Measurements from ENCODE around the gene ATP5MG. TPM values are rescaled to one million over a fixed set of nuclear protein-coding genes. Genes with fewer than 3 reads are reported as not detected.

The ATP5MG gene
- total and polyA plus RNA-seq, 2 of the 8 experiments (the other 6 are each of a cell fraction or from before 2014, with no cell fraction given), result 237 to 464 TPM

DNA sequence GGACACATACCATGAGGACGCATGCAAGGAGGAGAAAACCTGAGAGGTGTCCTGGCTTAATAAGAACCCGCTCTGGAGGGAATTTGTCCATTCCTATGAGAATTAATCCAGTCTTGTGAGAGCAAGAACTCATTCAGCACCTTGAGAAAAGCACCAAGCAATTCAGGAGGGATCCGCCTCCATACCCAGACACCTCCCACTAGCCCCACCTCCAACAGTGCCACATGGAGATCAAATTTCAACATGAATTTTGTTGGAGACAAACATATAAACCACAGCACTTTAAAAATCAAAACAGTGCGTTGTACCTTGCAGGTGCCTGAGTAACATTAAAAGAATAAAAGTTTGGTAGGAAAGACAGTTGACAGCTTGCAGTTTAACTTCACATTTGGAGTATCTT is 30.6 kb upstream of the ATP5MG start (continued):
- TF ChIP-seq, protein P1, sequence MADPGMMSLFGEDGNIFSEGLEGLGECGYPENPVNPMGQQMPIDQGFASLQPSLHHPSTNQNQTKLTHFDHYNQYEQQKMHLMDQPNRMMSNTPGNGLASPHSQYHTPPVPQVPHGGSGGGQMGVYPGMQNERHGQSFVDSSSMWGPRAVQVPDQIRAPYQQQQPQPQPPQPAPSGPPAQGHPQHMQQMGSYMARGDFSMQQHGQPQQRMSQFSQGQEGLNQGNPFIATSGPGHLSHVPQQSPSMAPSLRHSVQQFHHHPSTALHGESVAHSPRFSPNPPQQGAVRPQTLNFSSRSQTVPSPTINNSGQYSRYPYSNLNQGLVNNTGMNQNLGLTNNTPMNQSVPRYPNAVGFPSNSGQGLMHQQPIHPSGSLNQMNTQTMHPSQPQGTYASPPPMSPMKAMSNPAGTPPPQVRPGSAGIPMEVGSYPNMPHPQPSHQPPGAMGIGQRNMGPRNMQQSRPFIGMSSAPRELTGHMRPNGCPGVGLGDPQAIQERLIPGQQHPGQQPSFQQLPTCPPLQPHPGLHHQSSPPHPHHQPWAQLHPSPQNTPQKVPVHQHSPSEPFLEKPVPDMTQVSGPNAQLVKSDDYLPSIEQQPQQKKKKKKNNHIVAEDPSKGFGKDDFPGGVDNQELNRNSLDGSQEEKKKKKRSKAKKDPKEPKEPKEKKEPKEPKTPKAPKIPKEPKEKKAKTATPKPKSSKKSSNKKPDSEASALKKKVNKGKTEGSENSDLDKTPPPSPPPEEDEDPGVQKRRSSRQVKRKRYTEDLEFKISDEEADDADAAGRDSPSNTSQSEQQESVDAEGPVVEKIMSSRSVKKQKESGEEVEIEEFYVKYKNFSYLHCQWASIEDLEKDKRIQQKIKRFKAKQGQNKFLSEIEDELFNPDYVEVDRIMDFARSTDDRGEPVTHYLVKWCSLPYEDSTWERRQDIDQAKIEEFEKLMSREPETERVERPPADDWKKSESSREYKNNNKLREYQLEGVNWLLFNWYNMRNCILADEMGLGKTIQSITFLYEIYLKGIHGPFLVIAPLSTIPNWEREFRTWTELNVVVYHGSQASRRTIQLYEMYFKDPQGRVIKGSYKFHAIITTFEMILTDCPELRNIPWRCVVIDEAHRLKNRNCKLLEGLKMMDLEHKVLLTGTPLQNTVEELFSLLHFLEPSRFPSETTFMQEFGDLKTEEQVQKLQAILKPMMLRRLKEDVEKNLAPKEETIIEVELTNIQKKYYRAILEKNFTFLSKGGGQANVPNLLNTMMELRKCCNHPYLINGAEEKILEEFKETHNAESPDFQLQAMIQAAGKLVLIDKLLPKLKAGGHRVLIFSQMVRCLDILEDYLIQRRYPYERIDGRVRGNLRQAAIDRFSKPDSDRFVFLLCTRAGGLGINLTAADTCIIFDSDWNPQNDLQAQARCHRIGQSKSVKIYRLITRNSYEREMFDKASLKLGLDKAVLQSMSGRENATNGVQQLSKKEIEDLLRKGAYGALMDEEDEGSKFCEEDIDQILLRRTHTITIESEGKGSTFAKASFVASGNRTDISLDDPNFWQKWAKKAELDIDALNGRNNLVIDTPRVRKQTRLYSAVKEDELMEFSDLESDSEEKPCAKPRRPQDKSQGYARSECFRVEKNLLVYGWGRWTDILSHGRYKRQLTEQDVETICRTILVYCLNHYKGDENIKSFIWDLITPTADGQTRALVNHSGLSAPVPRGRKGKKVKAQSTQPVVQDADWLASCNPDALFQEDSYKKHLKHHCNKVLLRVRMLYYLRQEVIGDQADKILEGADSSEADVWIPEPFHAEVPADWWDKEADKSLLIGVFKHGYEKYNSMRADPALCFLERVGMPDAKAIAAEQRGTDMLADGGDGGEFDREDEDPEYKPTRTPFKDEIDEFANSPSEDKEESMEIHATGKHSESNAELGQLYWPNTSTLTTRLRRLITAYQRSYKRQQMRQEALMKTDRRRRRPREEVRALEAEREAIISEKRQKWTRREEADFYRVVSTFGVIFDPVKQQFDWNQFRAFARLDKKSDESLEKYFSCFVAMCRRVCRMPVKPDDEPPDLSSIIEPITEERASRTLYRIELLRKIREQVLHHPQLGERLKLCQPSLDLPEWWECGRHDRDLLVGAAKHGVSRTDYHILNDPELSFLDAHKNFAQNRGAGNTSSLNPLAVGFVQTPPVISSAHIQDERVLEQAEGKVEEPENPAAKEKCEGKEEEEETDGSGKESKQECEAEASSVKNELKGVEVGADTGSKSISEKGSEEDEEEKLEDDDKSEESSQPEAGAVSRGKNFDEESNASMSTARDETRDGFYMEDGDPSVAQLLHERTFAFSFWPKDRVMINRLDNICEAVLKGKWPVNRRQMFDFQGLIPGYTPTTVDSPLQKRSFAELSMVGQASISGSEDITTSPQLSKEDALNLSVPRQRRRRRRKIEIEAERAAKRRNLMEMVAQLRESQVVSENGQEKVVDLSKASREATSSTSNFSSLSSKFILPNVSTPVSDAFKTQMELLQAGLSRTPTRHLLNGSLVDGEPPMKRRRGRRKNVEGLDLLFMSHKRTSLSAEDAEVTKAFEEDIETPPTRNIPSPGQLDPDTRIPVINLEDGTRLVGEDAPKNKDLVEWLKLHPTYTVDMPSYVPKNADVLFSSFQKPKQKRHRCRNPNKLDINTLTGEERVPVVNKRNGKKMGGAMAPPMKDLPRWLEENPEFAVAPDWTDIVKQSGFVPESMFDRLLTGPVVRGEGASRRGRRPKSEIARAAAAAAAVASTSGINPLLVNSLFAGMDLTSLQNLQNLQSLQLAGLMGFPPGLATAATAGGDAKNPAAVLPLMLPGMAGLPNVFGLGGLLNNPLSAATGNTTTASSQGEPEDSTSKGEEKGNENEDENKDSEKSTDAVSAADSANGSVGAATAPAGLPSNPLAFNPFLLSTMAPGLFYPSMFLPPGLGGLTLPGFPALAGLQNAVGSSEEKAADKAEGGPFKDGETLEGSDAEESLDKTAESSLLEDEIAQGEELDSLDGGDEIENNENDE (IDR thresholded peaks at IDR 0.05; ENCODE audit: insufficient replicate concordance, low read length), result no peak
- TF ChIP-seq GABPA (IDR thresholded peaks at IDR 0.05; ENCODE audit: borderline replicate concordance, insufficient read depth, low read length) (no peak), SUZ12 (IDR thresholded peaks at IDR 0.05; ENCODE audit: low read length) (no peak), TAF7 (optimal IDR thresholded peaks at IDR 0.05; ENCODE audit: borderline replicate concordance, low read depth, low read length) (no peak), TCF12 (IDR thresholded peaks at IDR 0.05; ENCODE audit: low read depth, low read length) (no peak), RAD21 (IDR thresholded peaks at IDR 0.05 in 1 of 2, conservative IDR thresholded peaks at IDR 0.05 in 1 of 2; ENCODE audit: low read depth in 2 of 2, low read length in 2 of 2) (no peak), SIN3A (conservative IDR thresholded peaks at IDR 0.05 in 1 of 2, IDR thresholded peaks at IDR 0.05 in 1 of 2; ENCODE audit: low read depth in 1 of 2, low read length in 2 of 2) (no peak)
